CD4-positive, CD25-positive, alpha-beta regulatory T cell (primary cell): ENCODE measurements around the gene PLIN4. TPM values are rescaled to one million over a fixed set of nuclear protein-coding genes. Genes with fewer than 3 reads are reported as not detected.

ENCODE experiments used
- ATAC-seq, 2 donors: fragments of 150-1000 bp; cut with Tn5 transposase; one replicate each; pipeline ENCODE4 v1.10.0; 2021; ENCODE audit warnings: low read depth in 2 of 2, moderate number of reproducible peaks in 2 of 2, moderate library complexity in 1 of 2
- DNase-seq, 3 donors: peaks; one replicate each; pipeline versions ENCODE4 v3.0.0 to v3.0.0-alpha.2; 2012 to 2022; ENCODE audit warnings: mixed read lengths in 1 of 3
- H3K27ac ChIP-seq: one replicate; pipeline ENCODE4 v1.7.0; 2013; ENCODE audit warnings: mild to moderate bottlenecking, low read length; ENCODE audit not compliant: insufficient read depth, poor library complexity, severe bottlenecking
- H3K27me3 ChIP-seq: one replicate; pipeline ENCODE4 v1.7.0; 2013; ENCODE audit warnings: low read length; ENCODE audit not compliant: control insufficient read depth, insufficient read depth
- H3K36me3 ChIP-seq: one replicate; pipeline ENCODE4 v1.7.0; 2013; ENCODE audit warnings: mild to moderate bottlenecking, low read length, moderate library complexity; ENCODE audit not compliant: control insufficient read depth, insufficient read depth
- H3K4me1 ChIP-seq: 2 replicates; pipeline ENCODE4 v1.7.0; 2013; ENCODE audit warnings: mild to moderate bottlenecking, low read length; ENCODE audit not compliant: insufficient read depth, control insufficient read depth, poor library complexity, severe bottlenecking
- H3K4me3 ChIP-seq: one replicate; pipeline ENCODE4 v1.7.0; 2013; ENCODE audit warnings: low read depth, mild to moderate bottlenecking, low read length, moderate library complexity
- H3K9me3 ChIP-seq, 2 experiments: 1 replicate in 1 of 2; 2 replicates in 1 of 2; pipeline ENCODE4 v1.7.0; 2013; ENCODE audit warnings: low read length in 2 of 2, mild to moderate bottlenecking in 1 of 2, moderate library complexity in 1 of 2; ENCODE audit not compliant: control insufficient read depth in 2 of 2
- H3K27ac Mint-ChIP-seq, 3 donors: one replicate each; pipeline ENCODE4 v1.8.0; 2020 to 2022; ENCODE audit warnings: mild to moderate bottlenecking in 3 of 3, mixed read lengths in 3 of 3, moderate library complexity in 2 of 3
- H3K27me3 Mint-ChIP-seq: one replicate; pipeline ENCODE4 v1.8.0; 2022; ENCODE audit warnings: mild to moderate bottlenecking, mixed read lengths
- H3K36me3 Mint-ChIP-seq: one replicate; pipeline ENCODE4 v1.8.0; 2020; ENCODE audit warnings: mixed read lengths
- H3K4me1 Mint-ChIP-seq, 4 donors: one replicate each; pipeline ENCODE4 v1.8.0; 2020 to 2022; ENCODE audit warnings: mixed read lengths in 4 of 4, mild to moderate bottlenecking in 1 of 4
- H3K4me3 Mint-ChIP-seq, 4 donors: one replicate each; pipeline ENCODE4 v1.8.0; 2020 to 2022; ENCODE audit warnings: mild to moderate bottlenecking in 4 of 4, mixed read lengths in 4 of 4, moderate library complexity in 3 of 4
- H3K9me3 Mint-ChIP-seq, 7 donors: one replicate each; pipeline ENCODE4 v1.8.0; 2020 to 2022; ENCODE audit warnings: mixed read lengths in 7 of 7, mild to moderate bottlenecking in 3 of 7, moderate library complexity in 2 of 7
- polyA plus RNA-seq, 4 donors: library from polyadenylated mRNA; unstranded; fragments of 300-500 nt; fragmentation: Illumina TruSeq; gene quantifications; one replicate each; pipeline ENCODE4 v1.2.3, GENCODE V29; 2021
- total RNA-seq: library from RNA; stranded (reverse); gene quantifications from one replicate; pipeline ENCODE4 v1.2.3, GENCODE V29; 2022

The PLIN4 gene
- total and polyA plus RNA-seq, 5 donors from 2014 or later, result 0.02 to 0.13 (median 0.05) TPM; not detected in 2

DNA sequence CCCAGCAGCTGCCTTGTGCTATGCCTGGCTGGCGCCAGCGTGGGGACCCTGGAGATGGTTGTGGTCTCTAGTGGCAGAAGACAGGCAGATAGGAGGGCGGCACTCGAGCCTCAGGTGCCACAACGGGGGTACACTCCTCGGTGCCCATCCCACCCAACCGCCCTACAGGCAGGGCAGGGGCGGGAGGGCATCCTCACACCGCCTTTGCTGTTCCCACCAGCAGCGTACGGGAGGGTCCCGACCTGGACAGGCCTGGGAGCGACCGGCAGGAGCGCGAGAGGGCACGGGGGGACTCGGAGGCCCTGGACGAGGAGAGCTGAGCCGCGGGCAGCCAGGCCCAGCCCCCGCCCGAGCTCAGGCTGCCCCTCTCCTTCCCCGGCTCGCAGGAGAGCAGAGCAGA, 16.6 kb downstream of the PLIN4 start:
- ATAC-seq, result no peak
- Histone ChIP-seq H3K4me3 (no peak overlapping the region), H3K27ac (no peak overlapping the region), H3K4me1 (no peaks in the 10 kb centered on the region), H3K36me3 (peaks cover 22% of the 10 kb centered on the region), H3K9me3 (no peaks in the 10 kb centered on the region), H3K27me3 (no peaks in the 10 kb centered on the region)
- no peak for DNase-seq
- H3K4me1 Mint-ChIP-seq, result no peaks in the 10 kb centered on the region
- H3K27me3 Mint-ChIP-seq, result no peaks in the 10 kb centered on the region
- no peak overlapping the region for H3K4me3 Mint-ChIP-seq
- H3K9me3 Mint-ChIP-seq, result peaks cover 0 to 2% (median 0%) of the 10 kb centered on the region in 7 donors
- H3K27ac Mint-ChIP-seq, result no peak overlapping the region
- peaks cover 11% of the 10 kb centered on the region for H3K36me3 Mint-ChIP-seq

DNA sequence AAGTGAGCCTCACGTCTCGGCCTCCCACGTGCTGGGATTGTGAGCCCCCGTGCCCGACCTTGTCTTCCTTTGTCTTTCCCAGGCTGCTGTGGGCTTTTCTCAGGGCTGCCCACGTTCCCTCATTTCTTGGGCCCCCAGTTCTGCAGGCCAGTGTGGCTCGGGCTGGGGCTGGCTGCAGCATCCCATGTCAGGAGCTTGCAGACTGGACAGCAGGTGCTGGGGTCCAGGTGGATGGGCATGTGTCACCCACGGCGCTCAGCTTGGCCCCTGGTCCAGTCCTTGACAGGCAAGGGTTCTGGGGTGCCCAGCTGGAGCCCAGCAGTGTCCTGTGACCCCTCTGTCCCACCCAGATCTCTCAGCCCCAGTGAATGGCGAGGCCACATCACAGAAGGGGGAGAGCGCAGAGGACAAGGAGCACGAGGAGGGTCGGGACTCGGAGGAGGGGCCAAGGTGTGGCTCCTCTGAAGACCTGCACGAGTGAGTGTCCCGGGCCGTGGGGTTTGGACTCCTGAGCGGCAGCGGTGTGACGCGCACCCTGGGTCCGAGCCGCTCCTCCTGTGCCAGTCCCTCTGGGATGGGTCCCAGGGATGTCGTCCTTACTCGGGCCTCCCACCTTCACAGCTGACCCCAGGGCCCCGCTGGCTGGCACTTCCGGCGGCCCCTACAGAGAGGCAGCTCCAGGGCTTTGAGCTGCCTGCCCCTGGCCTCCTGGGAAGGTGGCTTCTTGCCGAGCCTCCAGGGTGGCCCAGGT, 17.3 kb downstream of the PLIN4 start:
- Histone ChIP-seq H3K4me3 (no peak overlapping the region), H3K27ac (no peak overlapping the region), H3K9me3 (no peaks in the 10 kb centered on the region), H3K36me3 (peaks cover 28% of the 10 kb centered on the region), H3K27me3 (no peaks in the 10 kb centered on the region), H3K4me1 (no peaks in the 10 kb centered on the region)
- no peak overlapping the region for H3K27ac Mint-ChIP-seq
- no peaks in the 10 kb centered on the region for H3K27me3 Mint-ChIP-seq
- no peak for ATAC-seq
- H3K9me3 Mint-ChIP-seq, result no peaks in the 10 kb centered on the region
- peaks cover 4% of the 10 kb centered on the region for H3K36me3 Mint-ChIP-seq
- H3K4me1 Mint-ChIP-seq, result no peaks in the 10 kb centered on the region
- H3K4me3 Mint-ChIP-seq, result no peak overlapping the region
- DNase-seq, result no peak

DNA sequence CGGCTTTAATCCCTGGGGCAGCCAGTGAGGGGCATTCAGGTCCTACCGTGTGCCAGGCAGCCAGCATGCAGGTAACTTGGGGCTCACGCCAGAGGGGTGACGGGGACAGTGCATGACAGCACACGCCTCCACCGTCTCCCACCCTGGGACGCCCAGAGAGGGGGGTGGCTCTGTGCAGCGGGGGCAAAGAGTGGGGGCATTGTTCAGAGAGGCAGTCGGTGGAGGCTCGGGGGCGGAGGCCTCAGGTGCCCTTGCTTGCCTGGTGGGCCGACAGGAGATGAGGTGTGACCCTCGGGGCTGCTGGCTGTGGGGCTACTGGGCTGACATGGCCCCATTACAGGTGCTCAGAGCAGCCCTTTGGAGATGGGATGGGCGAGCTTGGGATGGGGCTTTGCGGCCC, 18.4 kb downstream of the PLIN4 start:
- H3K36me3 Mint-ChIP-seq, result peaks cover 3% of the 10 kb centered on the region
- H3K4me1 Mint-ChIP-seq, result no peaks in the 10 kb centered on the region
- H3K9me3 Mint-ChIP-seq, result no peaks in the 10 kb centered on the region
- DNase-seq (no peak), ATAC-seq (no peak)
- no peak overlapping the region for H3K27ac Mint-ChIP-seq
- Histone ChIP-seq H3K4me1 (no peaks in the 10 kb centered on the region), H3K27ac (no peak overlapping the region), H3K36me3 (peaks cover 30% of the 10 kb centered on the region), H3K9me3 (no peaks in the 10 kb centered on the region), H3K27me3 (no peaks in the 10 kb centered on the region), H3K4me3 (no peak overlapping the region)
- H3K27me3 Mint-ChIP-seq, result no peaks in the 10 kb centered on the region
- no peak overlapping the region for H3K4me3 Mint-ChIP-seq

DNA sequence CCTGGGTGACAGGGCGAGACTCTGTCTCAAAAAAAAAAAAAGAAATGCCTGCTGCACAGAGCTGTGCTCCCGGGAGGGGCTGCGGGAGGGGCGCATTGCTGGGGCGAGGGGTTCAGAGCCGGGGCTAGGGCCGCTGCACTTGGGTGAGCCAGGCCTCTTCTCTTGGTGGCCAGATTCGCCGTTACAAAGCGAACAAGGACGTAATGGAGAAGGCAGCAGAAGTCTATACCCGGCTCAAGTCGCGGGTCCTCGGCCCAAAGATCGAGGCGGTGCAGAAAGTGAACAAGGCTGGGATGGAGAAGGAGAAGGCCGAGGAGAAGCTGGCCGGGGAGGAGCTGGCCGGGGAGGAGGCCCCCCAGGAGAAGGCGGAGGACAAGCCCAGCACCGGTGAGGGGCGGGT, 19.0 kb downstream of the PLIN4 start:
- peaks cover 30% of the 10 kb centered on the region for H3K36me3 ChIP-seq
- peak overlapping the region in 1 of 3 donors; percentile 11 for H3K27ac Mint-ChIP-seq
- no peaks in the 10 kb centered on the region for H3K27me3 Mint-ChIP-seq
- H3K4me1 Mint-ChIP-seq, result no peaks in the 10 kb centered on the region
- no peaks in the 10 kb centered on the region for H3K9me3 ChIP-seq
- DNase-seq (no peak), ATAC-seq (no peak)
- H3K27me3 ChIP-seq, result no peaks in the 10 kb centered on the region
- H3K4me1 ChIP-seq, result no peaks in the 10 kb centered on the region
- peaks cover 3% of the 10 kb centered on the region for H3K36me3 Mint-ChIP-seq
- no peaks in the 10 kb centered on the region for H3K9me3 Mint-ChIP-seq
- H3K27ac ChIP-seq, result no peak overlapping the region
- H3K4me3 ChIP-seq, result no peak overlapping the region
- H3K4me3 Mint-ChIP-seq, result no peak overlapping the region

DNA sequence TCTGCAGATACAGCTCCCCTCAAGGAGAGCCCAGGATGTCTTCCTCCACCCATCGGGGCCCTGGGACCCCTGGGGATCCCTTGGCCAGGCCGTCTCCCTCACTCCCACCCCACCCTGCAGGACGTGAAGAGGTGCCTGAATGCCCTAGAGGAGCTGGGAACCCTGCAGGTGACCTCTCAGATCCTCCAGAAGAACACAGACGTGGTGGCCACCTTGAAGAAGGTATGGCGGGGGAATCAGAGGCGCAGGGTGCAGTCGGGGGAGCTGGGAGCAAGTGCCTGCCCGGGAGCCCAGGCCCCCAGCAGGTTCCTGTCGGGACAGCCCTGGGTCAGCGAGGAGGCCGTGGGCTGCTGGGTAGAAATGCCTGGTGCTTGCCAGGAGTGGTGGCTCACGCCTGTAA, 19.6 kb downstream of the PLIN4 start:
- no peak overlapping the region for H3K27ac Mint-ChIP-seq
- no peak for DNase-seq
- H3K4me1 ChIP-seq, result no peaks in the 10 kb centered on the region
- H3K27me3 ChIP-seq, result no peaks in the 10 kb centered on the region
- H3K36me3 ChIP-seq, result peaks cover 30% of the 10 kb centered on the region
- no peak for ATAC-seq
- no peaks in the 10 kb centered on the region for H3K9me3 ChIP-seq
- no peak overlapping the region for H3K4me3 ChIP-seq
- H3K4me1 Mint-ChIP-seq, result no peaks in the 10 kb centered on the region
- H3K36me3 Mint-ChIP-seq, result peaks cover 3% of the 10 kb centered on the region
- no peaks in the 10 kb centered on the region for H3K9me3 Mint-ChIP-seq
- no peaks in the 10 kb centered on the region for H3K27me3 Mint-ChIP-seq
- no peak overlapping the region for H3K4me3 Mint-ChIP-seq
- H3K27ac ChIP-seq, result no peak overlapping the region

DNA sequence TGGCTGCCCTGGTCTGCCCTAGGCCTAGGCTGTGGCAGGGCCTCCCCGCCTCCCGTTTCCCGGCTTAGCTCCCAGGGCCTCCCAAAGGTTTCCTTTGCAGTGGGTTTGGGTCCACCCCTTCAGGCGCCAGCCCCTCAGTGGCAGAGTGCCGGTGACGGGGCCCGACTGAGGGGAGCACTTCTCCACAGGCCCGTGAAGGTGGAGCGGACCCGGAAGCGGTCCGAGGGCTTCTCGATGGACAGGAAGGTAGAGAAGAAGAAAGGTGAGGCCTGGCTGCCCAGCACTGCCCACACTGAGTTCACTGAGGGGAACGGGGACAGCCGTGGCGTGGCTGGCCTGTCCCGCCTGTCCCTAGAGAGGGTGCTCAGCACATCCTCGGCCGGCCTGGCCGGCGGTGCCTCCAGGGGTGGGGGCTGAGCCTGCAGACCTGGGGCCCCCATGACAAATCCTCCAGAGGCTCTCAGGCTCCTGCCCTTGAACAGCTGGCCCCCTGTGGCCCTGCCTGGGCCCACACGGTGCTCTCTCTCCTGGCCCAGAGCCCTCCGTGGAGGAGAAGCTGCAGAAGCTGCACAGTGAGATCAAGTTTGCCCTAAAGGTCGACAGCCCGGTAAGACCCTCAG, 20.4 kb downstream of the PLIN4 start:
- no peaks in the 10 kb centered on the region for H3K27me3 ChIP-seq
- H3K27ac Mint-ChIP-seq, result no peak overlapping the region
- no peaks in the 10 kb centered on the region for H3K9me3 ChIP-seq
- peaks cover 30% of the 10 kb centered on the region for H3K36me3 ChIP-seq
- H3K27me3 Mint-ChIP-seq, result no peaks in the 10 kb centered on the region
- no peak overlapping the region for H3K4me3 Mint-ChIP-seq
- no peaks in the 10 kb centered on the region for H3K9me3 Mint-ChIP-seq
- no peak for ATAC-seq
- no peaks in the 10 kb centered on the region for H3K4me1 ChIP-seq
- peaks cover 3% of the 10 kb centered on the region for H3K36me3 Mint-ChIP-seq
- no peaks in the 10 kb centered on the region for H3K4me1 Mint-ChIP-seq
- no peak for DNase-seq
- H3K27ac ChIP-seq, result no peak overlapping the region
- no peak overlapping the region for H3K4me3 ChIP-seq

DNA sequence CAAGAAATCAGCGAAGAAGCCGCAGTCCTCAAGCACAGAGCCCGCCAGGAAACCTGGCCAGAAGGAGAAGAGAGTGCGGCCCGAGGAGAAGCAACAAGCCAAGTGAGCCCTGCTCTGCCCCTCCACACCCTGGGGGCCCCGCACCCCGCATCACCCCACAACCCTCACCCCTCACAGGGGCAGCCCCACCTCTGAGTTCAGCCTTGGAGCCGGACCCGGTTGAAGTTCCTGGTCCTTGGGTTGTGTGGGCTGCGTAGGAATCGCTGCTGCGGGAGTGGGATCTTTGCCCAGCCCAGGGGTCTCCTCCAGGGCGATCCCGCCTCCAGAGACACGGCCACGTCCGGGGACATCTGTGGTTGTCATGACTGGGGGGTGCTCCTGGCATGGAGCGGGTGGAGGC, 22.0 kb downstream of the PLIN4 start:
- no peak for ATAC-seq
- Histone ChIP-seq H3K27me3 (no peaks in the 10 kb centered on the region), H3K9me3 (no peaks in the 10 kb centered on the region), H3K36me3 (peaks cover 30% of the 10 kb centered on the region), H3K4me3 (no peak overlapping the region), H3K4me1 (no peaks in the 10 kb centered on the region), H3K27ac (no peak overlapping the region)
- no peaks in the 10 kb centered on the region for H3K9me3 Mint-ChIP-seq
- H3K36me3 Mint-ChIP-seq, result peaks cover 3% of the 10 kb centered on the region
- no peak overlapping the region for H3K27ac Mint-ChIP-seq
- no peaks in the 10 kb centered on the region for H3K4me1 Mint-ChIP-seq
- no peak overlapping the region for H3K4me3 Mint-ChIP-seq
- DNase-seq, result no peak
- H3K27me3 Mint-ChIP-seq, result no peaks in the 10 kb centered on the region

DNA sequence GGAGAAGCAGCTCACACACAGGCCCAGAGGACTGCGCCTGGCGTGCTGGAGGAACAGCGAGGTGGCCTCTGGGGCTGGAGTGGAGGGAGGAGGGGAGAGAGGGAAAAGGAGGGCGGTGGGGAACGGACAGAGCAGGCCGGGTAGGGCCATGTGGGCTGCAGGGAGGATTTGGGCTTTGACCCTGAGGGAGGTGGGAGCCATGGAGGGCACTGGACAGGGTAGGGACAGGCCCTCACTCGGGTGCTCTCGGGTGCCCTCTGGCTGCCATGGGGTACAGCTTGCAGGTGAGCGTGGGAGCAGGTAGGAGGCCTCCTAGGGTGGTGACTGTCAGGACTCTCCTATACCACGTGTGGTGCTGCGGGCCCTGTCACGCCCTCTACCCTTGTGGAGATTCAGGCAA, 22.8 kb downstream of the PLIN4 start:
- no peaks in the 10 kb centered on the region for H3K36me3 Mint-ChIP-seq
- peak in 1 of 2 donors; percentile 18 for ATAC-seq

More for the DNA sequence above, 22.8 kb downstream of the PLIN4 start:
- Histone ChIP-seq H3K36me3 (peaks cover 32% of the 10 kb centered on the region), H3K9me3 (no peaks in the 10 kb centered on the region), H3K4me1 (no peaks in the 10 kb centered on the region), H3K27me3 (no peaks in the 10 kb centered on the region), H3K4me3 (no peak overlapping the region), H3K27ac (no peak overlapping the region)
- no peaks in the 10 kb centered on the region for H3K4me1 Mint-ChIP-seq
- peak overlapping the region in 1 of 3 donors; percentile 48 for H3K27ac Mint-ChIP-seq
- no peaks in the 10 kb centered on the region for H3K27me3 Mint-ChIP-seq
- DNase-seq, result no peak
- H3K9me3 Mint-ChIP-seq, result no peaks in the 10 kb centered on the region
- peak overlapping the region in 1 of 4 donors; percentile 23 for H3K4me3 Mint-ChIP-seq
